GM12878 (cell line): ENCODE results near the gene ADCY7. TPM values are rescaled to one million over a fixed set of nuclear protein-coding genes. Genes with fewer than 3 reads are reported as not detected.

ENCODE experiments used
- ATAC-seq: fragments of 200-7000 bp; cut with Tn5 transposase; 3 replicates; pipeline ENCODE4 v1.9.1; 2020; ENCODE audit warnings: mild to moderate bottlenecking, moderate library complexity
- BruUV-seq: library from RNA; stranded (reverse); fragments of 400-500 nt; replicated peaks from 2 replicates; lab custom pipeline; 2021; lab: Mats Ljungman, UMichigan
- CTCF ChIA-PET: fragments of 300-600 bp; sonication (Branson Sonifier 250); formaldehyde crosslinking; extraction: SDS; loops from one replicate; lab custom pipeline; 2021; ENCODE audit warnings: inconsistent platforms; lab: Yijun Ruan, JAX
- POLR2A ChIA-PET: fragments of 350-600 bp; formaldehyde crosslinking; extraction: SDS; loops from one replicate; lab custom pipeline; 2021; ENCODE audit warnings: inconsistent platforms; lab: Charles Lee
- RAD21 ChIA-PET: fragments of 300-600 bp; sonication (Branson Sonifier 250); formaldehyde crosslinking; loops from one replicate; lab custom pipeline; 2023; ENCODE audit warnings: antibody characterized with exemption; ENCODE audit not compliant: unreplicated experiment; lab: Charles Lee
- SMC1A ChIA-PET: fragments of 300-600 bp; sonication (Branson Sonifier 250); formaldehyde crosslinking; loops from one replicate; lab custom pipeline; 2023; ENCODE audit not compliant: unreplicated experiment, uncharacterized antibody; lab: Charles Lee
- DNase-seq: peaks from one replicate; pipeline ENCODE4 v3.0.0-alpha.2; 2011; ENCODE audit warnings: low read depth, low spot score
- FAIRE-seq: peaks from 3 replicates; lab custom pipeline; 2011; peaks lifted over from hg19 to GRCh38; lab: Jason Lieb, UNC
- H2AFZ ChIP-seq: 2 replicates; pipeline ENCODE4 v1.6.0; 2011; ENCODE audit warnings: low read depth, low read length, control low read depth; ENCODE audit not compliant: control insufficient read depth
- H3K27ac ChIP-seq: 2 replicates; pipeline ENCODE4 v1.5.1; 2011; ENCODE audit warnings: control low read depth; ENCODE audit not compliant: control insufficient read depth, insufficient read depth
- H3K27me3 ChIP-seq, 2 experiments: replicated peaks in 1 of 2; 2 replicates each; pipeline versions ENCODE4 v1.6.0 to v1.6.1; 2011; ENCODE audit warnings: low read length in 1 of 2; ENCODE audit not compliant: control insufficient read depth in 2 of 2, insufficient read depth in 2 of 2
- H3K36me3 ChIP-seq, 2 experiments: 2 replicates each; pipeline ENCODE4 v1.5.1; 2011; ENCODE audit warnings: low read length in 1 of 2; ENCODE audit not compliant: control insufficient read depth in 2 of 2, insufficient read depth in 2 of 2
- H3K4me1 ChIP-seq: 2 replicates; pipeline ENCODE4 v1.6.1; 2011; ENCODE audit warnings: mild to moderate bottlenecking, low read length, moderate library complexity, mixed read lengths; ENCODE audit not compliant: control insufficient read depth, insufficient read depth
- H3K4me2 ChIP-seq: 2 replicates; pipeline ENCODE4 v1.6.0; 2011; ENCODE audit warnings: control low read depth; ENCODE audit not compliant: control insufficient read depth, insufficient read depth
- H3K4me3 ChIP-seq: fragments of 200-600 bp; sonication (generic); 2 replicates; pipeline ENCODE4 v1.5.1; 2016
- H3K79me2 ChIP-seq: 2 replicates; pipeline ENCODE4 v1.6.0; 2011; ENCODE audit warnings: low read length; ENCODE audit not compliant: control insufficient read depth, insufficient read depth
- H3K9ac ChIP-seq: 2 replicates; pipeline ENCODE4 v1.8.0; 2011; ENCODE audit warnings: low read length, control low read depth, mixed read lengths; ENCODE audit not compliant: control insufficient read depth, insufficient read depth
- H3K9me3 ChIP-seq: replicated peaks from 3 replicates; pipeline ENCODE4 v1.5.1; 2011; ENCODE audit warnings: mild to moderate bottlenecking, low read length; ENCODE audit not compliant: control insufficient read depth, insufficient read depth
- H4K20me1 ChIP-seq: 2 replicates; pipeline ENCODE4 v1.6.0; 2011; ENCODE audit not compliant: control insufficient read depth, insufficient read depth
- CBX5 ChIP-seq: sonication (generic); IDR thresholded peaks from 2 replicates; pipeline ENCODE4 v1.6.1; 2016; ENCODE audit warnings: low read depth, moderate library complexity, mild to moderate bottlenecking, inconsistent platforms
- CHD4 ChIP-seq: fragments of 200-600 bp; sonication (generic); IDR thresholded peaks from 2 replicates; pipeline ENCODE4 v1.6.1; 2016; ENCODE audit warnings: mild to moderate bottlenecking
- ESRRA ChIP-seq: IDR thresholded peaks from 2 replicates; pipeline ENCODE4 v1.6.1; 2012; ENCODE audit warnings: mild to moderate bottlenecking, low read length, improper control_type of control experiment
- MXI1 ChIP-seq: fragments of 150-350 bp; IDR thresholded peaks from 2 replicates; pipeline ENCODE4 v1.6.1; 2011; ENCODE audit warnings: low read depth, mild to moderate bottlenecking, inconsistent platforms, low read length, improper control_type of control experiment
- POLR2A ChIP-seq: IDR thresholded peaks from 2 replicates; pipeline ENCODE4 v1.6.1; 2011; ENCODE audit warnings: low read depth, mild to moderate bottlenecking, low read length
- POU2F2 ChIP-seq: IDR thresholded peaks from 3 replicates; pipeline ENCODE4 v1.6.1; 2011; ENCODE audit warnings: low read depth, mild to moderate bottlenecking, low read length, borderline replicate concordance
- RAD21 ChIP-seq: IDR thresholded peaks from 2 replicates; pipeline ENCODE4 v1.6.1; 2011; ENCODE audit warnings: mild to moderate bottlenecking, low read depth, low read length, moderate library complexity; ENCODE audit not compliant: insufficient read depth
- RUNX3 ChIP-seq: IDR thresholded peaks from 2 replicates; pipeline ENCODE4 v1.6.1; 2012; ENCODE audit warnings: low read length, inconsistent platforms
- WGBS: methylation state at CpG from one replicate; pipeline ENCODE4 v1.1.6; 2016; ENCODE audit warnings: low lambda C conversion rate; ENCODE audit not compliant: insufficient replicate concordance, insufficient coverage; ENCODE audit errors: missing lambda C conversion rate; 5-methylcytosine and 5-hydroxymethylcytosine counted together
- in situ Hi-C: fragments of 300-500 bp; cut with MboI; formaldehyde crosslinking; loops from 9 replicates; pipeline ENCODE4 v1.14.3; 2018; ENCODE audit warnings: mixed read lengths
- intact Hi-C: fragments of 100-400 bp; cut with micrococcal nuclease; formaldehyde crosslinking; loops from one replicate; pipeline ENCODE4 v1.14.2; 2022; ENCODE audit not compliant: unreplicated experiment
- polyA plus RNA-seq, 11 experiments: library from polyadenylated mRNA; depleted of rRNA in 4 of 11; unstranded in 6 of 11; stranded (reverse) in 5 of 11; fragments of >200 nt; fragmentation: Nextera tagmentation in 4 of 11; fragmentation: Illumina TruSeq in 1 of 11; extraction: Ambion mirVana in 4 of 11; extraction: Trizol in 1 of 11; gene quantifications; 1 replicate in 1 of 11; 2 replicates in 10 of 11; pipeline versions ENCODE4 v1.2.1 to v1.2.3, GENCODE V29; 2011 to 2016; ENCODE audit warnings: inconsistent platforms in 2 of 11, missing spikeins in 2 of 11, low read depth in 1 of 11
- total RNA-seq, 4 experiments: library from RNA; depleted of rRNA in 3 of 4; stranded (reverse); fragments of >200 nt in 3 of 4; fragmentation: Illumina TruSeq in 1 of 4; extraction: Trizol in 1 of 4; gene quantifications; 2 replicates each; pipeline versions ENCODE4 v1.2.1 to v1.2.3, GENCODE V29; 2013 to 2021
- TF ChIP-seq, protein P1 (sequence below): fragments of 450-650 bp; IDR thresholded peaks from 2 replicates; pipeline ENCODE4 v1.6.1; 2017; ENCODE audit warnings: antibody characterized with exemption, mild to moderate bottlenecking, moderate library complexity
- TF ChIP-seq, protein P2 (sequence below): IDR thresholded peaks from 2 replicates; pipeline ENCODE4 v1.6.1; 2012; ENCODE audit warnings: low read depth, low read length, improper control_type of control experiment

ADCY7 gene
- total and polyA plus RNA-seq, 10 of the 15 experiments (the other 5 are each of a cell fraction or from before 2014, with no cell fraction given) = 1.2 to 87.9 (median 24.4) TPM

GRCh38 chr16:50288920-50289319, 22.6 kb downstream of the ADCY7 start (continued):
- TF ChIP-seq, protein P1, sequence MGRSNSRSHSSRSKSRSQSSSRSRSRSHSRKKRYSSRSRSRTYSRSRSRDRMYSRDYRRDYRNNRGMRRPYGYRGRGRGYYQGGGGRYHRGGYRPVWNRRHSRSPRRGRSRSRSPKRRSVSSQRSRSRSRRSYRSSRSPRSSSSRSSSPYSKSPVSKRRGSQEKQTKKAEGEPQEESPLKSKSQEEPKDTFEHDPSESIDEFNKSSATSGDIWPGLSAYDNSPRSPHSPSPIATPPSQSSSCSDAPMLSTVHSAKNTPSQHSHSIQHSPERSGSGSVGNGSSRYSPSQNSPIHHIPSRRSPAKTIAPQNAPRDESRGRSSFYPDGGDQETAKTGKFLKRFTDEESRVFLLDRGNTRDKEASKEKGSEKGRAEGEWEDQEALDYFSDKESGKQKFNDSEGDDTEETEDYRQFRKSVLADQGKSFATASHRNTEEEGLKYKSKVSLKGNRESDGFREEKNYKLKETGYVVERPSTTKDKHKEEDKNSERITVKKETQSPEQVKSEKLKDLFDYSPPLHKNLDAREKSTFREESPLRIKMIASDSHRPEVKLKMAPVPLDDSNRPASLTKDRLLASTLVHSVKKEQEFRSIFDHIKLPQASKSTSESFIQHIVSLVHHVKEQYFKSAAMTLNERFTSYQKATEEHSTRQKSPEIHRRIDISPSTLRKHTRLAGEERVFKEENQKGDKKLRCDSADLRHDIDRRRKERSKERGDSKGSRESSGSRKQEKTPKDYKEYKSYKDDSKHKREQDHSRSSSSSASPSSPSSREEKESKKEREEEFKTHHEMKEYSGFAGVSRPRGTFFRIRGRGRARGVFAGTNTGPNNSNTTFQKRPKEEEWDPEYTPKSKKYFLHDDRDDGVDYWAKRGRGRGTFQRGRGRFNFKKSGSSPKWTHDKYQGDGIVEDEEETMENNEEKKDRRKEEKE = no peak
- TF ChIP-seq MXI1 (no peak), POU2F2 (no peak)
- TF ChIP-seq, protein P2, sequence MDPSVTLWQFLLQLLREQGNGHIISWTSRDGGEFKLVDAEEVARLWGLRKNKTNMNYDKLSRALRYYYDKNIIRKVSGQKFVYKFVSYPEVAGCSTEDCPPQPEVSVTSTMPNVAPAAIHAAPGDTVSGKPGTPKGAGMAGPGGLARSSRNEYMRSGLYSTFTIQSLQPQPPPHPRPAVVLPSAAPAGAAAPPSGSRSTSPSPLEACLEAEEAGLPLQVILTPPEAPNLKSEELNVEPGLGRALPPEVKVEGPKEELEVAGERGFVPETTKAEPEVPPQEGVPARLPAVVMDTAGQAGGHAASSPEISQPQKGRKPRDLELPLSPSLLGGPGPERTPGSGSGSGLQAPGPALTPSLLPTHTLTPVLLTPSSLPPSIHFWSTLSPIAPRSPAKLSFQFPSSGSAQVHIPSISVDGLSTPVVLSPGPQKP = no peak

GRCh38 chr16:50289950-50290764, 23.8 kb downstream of the ADCY7 start:
- H3K27ac ChIP-seq = no peak overlapping the region
- peaks cover 29 to 45% of the 10 kb centered on the region in 2 experiments for H3K36me3 ChIP-seq
- H3K27me3 ChIP-seq = no peaks in the 10 kb centered on the region
- no peaks in the 10 kb centered on the region for H3K4me1 ChIP-seq
- FAIRE-seq = no peak
- ChIA-PET POLR2A (interaction anchor here (0.6 kb wide), 1 partner anchor 31 kb away, joined by 16 read pairs; no protein-coding TSS in a partner anchor), SMC1A (no interaction called here), RAD21 (no interaction called here), CTCF (no interaction called here)
- no peak for DNase-seq
- 91% methylated on average over 30 of the region's 30 CpGs for WGBS
- no peak for ATAC-seq
- H3K79me2 ChIP-seq = peaks cover 14% of the 10 kb centered on the region
- H4K20me1 ChIP-seq = no peaks in the 10 kb centered on the region
- H2AFZ ChIP-seq = no peak overlapping the region
- intact Hi-C loops (no loop called here), in situ Hi-C loops (no loop called here)
- H3K9ac ChIP-seq = no peak overlapping the region
- TF ChIP-seq RUNX3 = no peak
- no peak for TF ChIP-seq RAD21
- TF ChIP-seq ESRRA = no peak
- no peak for TF ChIP-seq CHD4
- TF ChIP-seq CBX5 = no peak
- peak; percentile 6 for TF ChIP-seq POLR2A
- H3K9me3 ChIP-seq = no peaks in the 10 kb centered on the region; the same call in 2 of the 3 replicates
- H3K4me3 ChIP-seq = no peak overlapping the region
- H3K4me2 ChIP-seq = no peak overlapping the region
- BruUV-seq = no TSS peak
